PFSK-1 (cell line): ENCODE measurements around the gene CD81.

ENCODE experiments used
- POLR2AphosphoS5 ChIP-seq: IDR thresholded peaks from 2 replicates; pipeline ENCODE4 v1.6.1; 2012; ENCODE audit warnings: low read depth, mild to moderate bottlenecking, control low read depth, low read length, moderate library complexity
- TAF1 ChIP-seq: IDR thresholded peaks from 2 replicates; pipeline ENCODE4 v1.6.1; 2012; ENCODE audit warnings: low read length, control low read depth, borderline replicate concordance; ENCODE audit not compliant: insufficient read depth

DNA sequence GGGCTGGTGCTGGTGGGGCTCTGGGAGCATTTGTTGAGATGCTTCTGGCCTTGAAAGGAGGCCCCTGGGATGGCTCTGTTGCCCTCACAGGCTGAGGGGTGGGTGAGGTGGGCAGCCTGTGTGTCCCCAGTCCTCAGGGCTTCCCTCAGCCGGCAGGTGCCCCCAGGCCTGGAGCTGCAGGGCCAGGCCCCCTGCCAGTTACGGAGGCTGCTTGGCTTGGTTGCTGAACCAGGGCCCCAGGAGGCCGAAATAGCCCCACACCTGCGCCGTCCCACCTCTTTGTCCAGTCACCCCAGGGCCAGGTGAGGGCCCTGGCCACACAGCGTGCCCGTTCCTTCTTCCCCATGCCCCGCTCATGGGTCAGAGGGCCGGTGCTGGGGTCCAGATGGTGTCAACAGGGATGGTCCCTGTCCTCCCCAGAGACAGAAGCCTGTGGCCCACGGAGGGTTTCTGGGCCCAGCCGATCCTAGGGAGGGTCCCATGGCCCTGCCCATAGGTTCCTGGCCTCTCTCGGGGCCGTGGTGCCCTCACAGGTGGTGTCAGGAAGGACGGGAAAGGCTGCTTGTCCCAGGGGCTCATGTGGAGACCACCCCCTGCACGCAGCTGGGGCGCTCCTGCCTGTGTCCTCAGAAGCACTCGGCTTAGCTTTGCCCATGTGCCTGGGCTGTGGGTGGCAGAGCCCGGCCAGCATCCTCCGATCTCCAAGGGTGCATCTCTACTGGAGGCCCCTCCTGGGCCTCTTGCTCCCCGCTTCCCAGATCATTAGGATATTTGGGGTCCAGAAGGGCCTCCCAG lies 14.3 kb downstream of the CD81 start:
- TF ChIP-seq POLR2AphosphoS5 (no peak), TAF1 (no peak)
